Glutamatergic neuron (in vitro differentiated cells): Measurements from ENCODE around the gene IRF5. TPM values are rescaled to one million over a fixed set of nuclear protein-coding genes. Genes with fewer than 3 reads are reported as not detected.

ENCODE experiments used
- DNase-seq: peaks from one replicate; pipeline ENCODE4 v3.0.0; 2022
- H3K27ac Mint-ChIP-seq: one replicate; pipeline ENCODE4 v1.8.0; 2020; ENCODE audit warnings: mild to moderate bottlenecking, mixed read lengths, inconsistent platforms; ENCODE audit not compliant: unreplicated experiment
- H3K27me3 Mint-ChIP-seq: one replicate; pipeline ENCODE4 v1.8.0; 2020; ENCODE audit warnings: mild to moderate bottlenecking, moderate library complexity, mixed read lengths, inconsistent platforms; ENCODE audit not compliant: unreplicated experiment
- H3K36me3 Mint-ChIP-seq: one replicate; pipeline ENCODE4 v1.8.0; 2020; ENCODE audit warnings: mild to moderate bottlenecking, mixed read lengths, inconsistent platforms; ENCODE audit not compliant: unreplicated experiment
- H3K4me1 Mint-ChIP-seq: one replicate; pipeline ENCODE4 v1.8.0; 2020; ENCODE audit warnings: mild to moderate bottlenecking, low read depth, mixed read lengths, inconsistent platforms; ENCODE audit not compliant: unreplicated experiment
- H3K4me3 Mint-ChIP-seq: one replicate; pipeline ENCODE4 v1.8.0; 2020; ENCODE audit warnings: mild to moderate bottlenecking, mixed read lengths, inconsistent platforms; ENCODE audit not compliant: unreplicated experiment
- H3K9me3 Mint-ChIP-seq: one replicate; pipeline ENCODE4 v1.8.0; 2020; ENCODE audit warnings: mild to moderate bottlenecking, moderate library complexity, mixed read lengths, inconsistent platforms; ENCODE audit not compliant: unreplicated experiment
- total RNA-seq: library from RNA; stranded (reverse); fragmentation: NEBNext Ultra II Directional; extraction: Animal tissue kit (Norgen Biotek cat#: 25700); gene quantifications from one replicate; pipeline ENCODE4 v1.2.1, GENCODE V29; 2021; ENCODE audit not compliant: unreplicated experiment
- TF ChIP-seq, protein P1 (sequence below): fragments of 200-600 bp; sonication (generic); IDR thresholded peaks from one replicate; pipeline ENCODE4 v1.5.0; 2021; ENCODE audit not compliant: partially characterized antibody, unreplicated experiment

IRF5 gene
- total RNA-seq, 1 donor from 2014 or later: not detected

DNA sequence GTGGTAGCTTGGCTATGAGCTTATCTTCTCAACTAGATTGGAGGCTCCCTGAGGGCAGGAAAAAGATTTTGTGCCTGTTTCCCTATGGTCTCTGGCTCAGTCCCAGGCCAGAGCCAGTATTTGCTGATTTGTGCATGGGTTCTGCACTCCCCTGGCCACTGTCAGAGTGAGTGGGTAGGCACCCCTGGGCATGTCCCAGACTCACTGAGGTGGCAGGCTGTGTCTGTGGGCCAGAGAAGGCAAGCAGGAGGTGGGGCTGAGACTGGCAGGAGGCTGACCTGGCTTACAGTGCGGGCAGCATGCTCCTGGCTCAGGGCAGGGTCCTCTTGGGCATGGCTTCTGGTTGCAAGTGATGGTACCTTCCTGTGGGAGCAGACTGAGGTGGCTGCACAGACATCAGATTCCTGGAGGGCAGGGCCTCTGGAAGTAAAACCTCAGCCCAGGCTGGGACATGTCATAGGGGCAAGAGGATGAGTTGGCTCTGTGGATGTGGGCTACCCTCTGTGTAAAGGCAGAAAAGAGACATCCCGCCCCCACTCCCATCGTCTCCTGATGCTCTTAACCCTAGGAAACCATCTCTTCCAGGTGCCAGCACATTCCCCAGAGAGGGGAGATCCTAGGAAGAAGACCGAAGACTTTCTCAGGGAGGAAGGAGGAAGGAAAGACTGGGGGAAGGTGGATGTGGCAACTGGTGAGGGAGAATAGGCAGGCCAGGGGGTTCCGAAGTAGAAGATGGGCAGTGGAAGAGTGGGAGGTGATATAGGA, 31.5 kb upstream of the IRF5 start:
- peaks cover 11% of the 10 kb centered on the region for H3K27me3 Mint-ChIP-seq
- H3K36me3 Mint-ChIP-seq: no peaks in the 10 kb centered on the region
- peaks cover 11% of the 10 kb centered on the region for H3K9me3 Mint-ChIP-seq
- H3K27ac Mint-ChIP-seq: no peak overlapping the region
- TF ChIP-seq, protein P1, sequence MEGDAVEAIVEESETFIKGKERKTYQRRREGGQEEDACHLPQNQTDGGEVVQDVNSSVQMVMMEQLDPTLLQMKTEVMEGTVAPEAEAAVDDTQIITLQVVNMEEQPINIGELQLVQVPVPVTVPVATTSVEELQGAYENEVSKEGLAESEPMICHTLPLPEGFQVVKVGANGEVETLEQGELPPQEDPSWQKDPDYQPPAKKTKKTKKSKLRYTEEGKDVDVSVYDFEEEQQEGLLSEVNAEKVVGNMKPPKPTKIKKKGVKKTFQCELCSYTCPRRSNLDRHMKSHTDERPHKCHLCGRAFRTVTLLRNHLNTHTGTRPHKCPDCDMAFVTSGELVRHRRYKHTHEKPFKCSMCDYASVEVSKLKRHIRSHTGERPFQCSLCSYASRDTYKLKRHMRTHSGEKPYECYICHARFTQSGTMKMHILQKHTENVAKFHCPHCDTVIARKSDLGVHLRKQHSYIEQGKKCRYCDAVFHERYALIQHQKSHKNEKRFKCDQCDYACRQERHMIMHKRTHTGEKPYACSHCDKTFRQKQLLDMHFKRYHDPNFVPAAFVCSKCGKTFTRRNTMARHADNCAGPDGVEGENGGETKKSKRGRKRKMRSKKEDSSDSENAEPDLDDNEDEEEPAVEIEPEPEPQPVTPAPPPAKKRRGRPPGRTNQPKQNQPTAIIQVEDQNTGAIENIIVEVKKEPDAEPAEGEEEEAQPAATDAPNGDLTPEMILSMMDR: no peak
- DNase-seq: no peak
- H3K4me1 Mint-ChIP-seq: peaks cover 13% of the 10 kb centered on the region
- H3K4me3 Mint-ChIP-seq: no peak overlapping the region

DNA sequence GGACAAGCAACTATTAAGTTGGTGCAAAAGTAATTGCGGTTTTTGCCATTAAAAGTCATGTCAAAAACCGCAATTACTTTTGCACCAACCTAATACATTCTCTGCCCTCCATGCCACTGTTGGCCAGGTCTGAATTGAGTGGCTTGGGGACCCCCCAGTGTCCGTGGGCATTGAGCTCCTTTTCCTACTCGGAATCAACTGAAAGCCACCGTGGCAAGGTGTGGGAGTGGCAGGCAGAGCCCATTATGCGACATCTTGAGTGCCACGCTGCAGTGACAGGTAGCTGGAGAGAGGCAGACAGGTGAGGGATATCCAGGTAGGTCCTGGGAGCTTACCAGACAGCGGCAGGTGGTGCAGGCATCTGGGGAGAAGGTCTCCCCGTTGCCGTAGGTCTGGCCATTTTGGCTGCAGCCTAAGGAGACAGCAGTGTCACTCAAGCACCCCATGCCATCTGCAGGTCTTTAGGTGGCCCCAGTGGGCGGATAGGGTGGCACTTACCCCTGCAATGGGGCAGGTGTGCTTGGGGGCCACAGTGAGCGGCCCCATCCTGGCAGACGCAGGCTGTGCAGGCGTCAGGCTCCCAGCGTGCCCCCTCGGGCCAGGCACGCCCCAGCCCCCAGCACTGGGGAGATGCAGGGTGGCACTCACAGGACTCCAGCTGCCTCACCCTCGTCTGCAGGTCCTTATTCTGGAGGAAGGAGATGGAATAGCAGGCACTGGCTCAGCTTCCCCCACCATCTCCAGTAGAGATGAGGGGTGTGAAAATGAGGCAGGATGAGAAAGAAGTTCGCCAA, 30.8 kb upstream of the IRF5 start:
- H3K9me3 Mint-ChIP-seq: peaks cover 9% of the 10 kb centered on the region
- H3K27me3 Mint-ChIP-seq: peaks cover 10% of the 10 kb centered on the region
- no peaks in the 10 kb centered on the region for H3K36me3 Mint-ChIP-seq
- DNase-seq: no peak
- TF ChIP-seq, protein P1: no peak
- H3K4me3 Mint-ChIP-seq: no peak overlapping the region
- no peak overlapping the region for H3K27ac Mint-ChIP-seq
- peaks cover 16% of the 10 kb centered on the region for H3K4me1 Mint-ChIP-seq

DNA sequence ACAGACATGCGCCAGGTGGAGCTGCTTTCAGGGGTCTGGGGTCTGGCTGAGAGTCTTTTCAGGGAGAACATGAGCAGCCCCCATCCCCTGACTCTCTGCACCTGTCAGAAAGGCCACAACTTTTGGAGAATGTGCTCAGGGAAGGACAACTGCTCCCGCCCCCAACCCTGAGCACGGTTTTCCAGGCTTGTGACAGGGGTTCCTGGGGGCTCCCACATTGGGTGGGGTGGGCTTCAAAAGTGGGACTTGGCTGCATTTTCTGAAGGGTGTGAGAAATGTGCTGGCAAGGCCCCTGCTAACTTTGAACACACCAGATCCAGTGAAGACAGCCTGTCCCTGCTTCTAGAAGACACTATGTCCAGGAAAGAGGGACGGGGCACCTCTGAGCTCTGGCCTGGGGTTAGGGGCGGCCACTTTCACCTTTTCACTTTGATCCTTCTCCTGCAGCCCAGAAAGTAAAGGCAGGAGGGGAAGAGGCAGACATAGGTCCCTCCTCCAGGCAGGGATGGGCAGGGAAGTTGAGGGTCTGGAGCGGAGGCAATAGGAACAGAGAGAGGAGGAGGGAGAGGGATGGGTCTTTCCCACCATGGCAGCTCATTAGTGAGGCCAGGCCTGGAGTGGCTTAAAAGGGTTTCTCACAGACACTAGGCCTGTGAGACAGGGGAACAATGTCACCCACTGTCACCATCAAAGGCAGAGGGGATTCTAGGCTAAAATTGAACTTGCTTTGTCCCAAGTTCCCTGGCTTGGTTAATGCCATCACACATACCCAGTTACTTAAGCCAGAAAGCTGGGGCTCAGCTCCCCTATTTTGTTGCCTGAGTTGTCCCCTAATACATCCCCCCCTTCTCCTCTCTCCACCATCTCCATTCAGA, 28.7 kb upstream of the IRF5 start:
- TF ChIP-seq, protein P1: no peak
- H3K4me3 Mint-ChIP-seq: peak overlapping the region; percentile 66
- H3K9me3 Mint-ChIP-seq: peaks cover 9% of the 10 kb centered on the region
- no peak for DNase-seq
- no peak overlapping the region for H3K27ac Mint-ChIP-seq
- H3K27me3 Mint-ChIP-seq: peaks cover 9% of the 10 kb centered on the region
- H3K4me1 Mint-ChIP-seq: peaks cover 16% of the 10 kb centered on the region
- H3K36me3 Mint-ChIP-seq: no peaks in the 10 kb centered on the region

DNA sequence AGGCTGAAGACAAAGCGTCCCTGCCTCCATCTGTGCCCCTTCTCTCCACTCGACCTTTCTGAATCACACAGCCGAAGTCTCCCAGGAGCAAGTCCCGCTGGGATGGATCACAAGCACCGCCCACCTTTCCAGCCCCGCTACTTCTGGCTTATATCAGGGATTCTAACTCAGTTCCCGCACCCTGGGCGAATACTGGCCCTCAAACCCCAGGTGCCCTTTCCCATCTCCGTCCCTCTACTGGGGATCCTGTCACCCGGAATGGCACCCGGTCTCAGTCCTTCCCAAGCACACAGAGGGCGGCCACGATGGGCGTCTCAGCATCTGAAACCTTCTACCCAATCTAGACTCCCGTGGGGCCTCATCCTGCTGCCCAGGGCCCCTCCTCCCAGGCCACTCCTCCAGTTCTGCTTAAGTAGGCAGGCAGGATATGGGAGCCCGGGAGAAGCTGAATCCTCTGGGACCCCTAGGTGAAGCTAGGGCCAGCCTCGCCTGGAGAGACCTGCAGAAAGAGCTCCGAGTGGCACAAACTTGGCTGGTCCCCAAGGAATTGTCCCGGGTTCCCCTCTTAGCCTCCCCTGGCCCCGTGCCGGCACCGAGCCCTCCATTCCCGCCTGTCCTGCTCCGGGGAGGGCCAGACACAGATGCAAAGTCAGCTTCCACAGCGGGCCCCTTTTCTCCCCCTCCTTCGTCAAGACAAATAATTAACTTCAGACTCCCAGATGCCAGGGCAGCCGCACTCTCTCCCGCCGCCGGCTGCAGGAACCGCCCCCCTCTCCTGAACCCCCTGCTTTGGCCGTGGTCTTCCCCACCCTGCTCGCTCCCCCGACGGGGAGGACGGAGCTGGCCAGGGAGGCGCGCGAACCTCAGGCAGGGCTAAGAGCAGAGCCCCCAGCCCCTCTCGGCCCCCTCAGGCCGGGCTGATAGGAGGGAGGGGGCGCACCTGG, 27.8 kb upstream of the IRF5 start:
- H3K4me1 Mint-ChIP-seq: peaks cover 16% of the 10 kb centered on the region
- peak overlapping the region; percentile 66 for H3K4me3 Mint-ChIP-seq
- TF ChIP-seq, protein P1: no peak
- H3K9me3 Mint-ChIP-seq: peaks cover 9% of the 10 kb centered on the region
- peaks cover 14% of the 10 kb centered on the region for H3K27me3 Mint-ChIP-seq
- no peak overlapping the region for H3K27ac Mint-ChIP-seq
- DNase-seq: no peak
- H3K36me3 Mint-ChIP-seq: no peaks in the 10 kb centered on the region
